Neural progenitor cell (in vitro differentiated cells): Measurements from ENCODE around the gene JMJD7.

Source experiments
- CTCF ChIP-seq: fragments of 200-600 bp; sonication (generic); IDR thresholded peaks from 2 replicates; pipeline ENCODE4 v1.5.1; 2017; ENCODE audit warnings: antibody characterized with exemption, mild to moderate bottlenecking
- EZH2 ChIP-seq: fragments of 200-600 bp; sonication (generic); IDR thresholded peaks from 2 replicates; pipeline ENCODE4 v1.6.1; 2017; ENCODE audit warnings: antibody characterized with exemption, mild to moderate bottlenecking, moderate library complexity

- TF ChIP-seq EZH2 (no peak), CTCF (no peak)
These were observed 12.0 kb downstream of the JMJD7 start for GRCh38 chr15:41839781-41840491.
